GM18498 (cell line): ENCODE data around the gene NR5A1.

Experiments used
- ATAC-seq: cut with Tn5 transposase; IDR thresholded peaks from one replicate; pipeline ENCODE4 v1.9.1; 2021; ENCODE audit warnings: mild to moderate bottlenecking, moderate library complexity; ENCODE audit not compliant: unreplicated experiment

NR5A1 gene

GRCh38 chr9:124506931-124507879 is at the start of gene NR5A1:
TSS of gene NR5A1 (minus strand) at chr9:124507399. CDS start at chr9:124503395, 4,004 bp downstream.
- no peak for ATAC-seq

GRCh38 chr9:124555043-124555442 is 47.8 kb upstream of the NR5A1 start:
- ATAC-seq: no peak

GRCh38 chr9:124553738-124554137 is 46.5 kb upstream of the NR5A1 start:
- no peak for ATAC-seq

- no peak for ATAC-seq
These were observed 45.0 kb upstream of the NR5A1 start for GRCh38 chr9:124552273-124552605.

GRCh38 chr9:124551472-124552272 is 44.5 kb upstream of the NR5A1 start:
- peak; percentile 62 for ATAC-seq

- ATAC-seq: no peak
These were observed 42.9 kb upstream of the NR5A1 start for GRCh38 chr9:124550072-124550471.

GRCh38 chr9:124549016-124549415 is 41.8 kb upstream of the NR5A1 start:
- no peak for ATAC-seq

GRCh38 chr9:124544535-124544934 is 37.3 kb upstream of the NR5A1 start:
- ATAC-seq: no peak

GRCh38 chr9:124541824-124542223 is 34.6 kb upstream of the NR5A1 start:
- no peak for ATAC-seq

GRCh38 chr9:124537926-124538325 is 30.7 kb upstream of the NR5A1 start:
- no peak for ATAC-seq

- no peak for ATAC-seq
These were observed 28.6 kb upstream of the NR5A1 start for GRCh38 chr9:124535846-124536245.

- ATAC-seq: no peak
These were observed 25.7 kb upstream of the NR5A1 start for GRCh38 chr9:124532897-124533296.

- no peak for ATAC-seq
These were observed 23.9 kb upstream of the NR5A1 start for GRCh38 chr9:124531115-124531514.

- no peak for ATAC-seq
These were observed 23.0 kb upstream of the NR5A1 start for GRCh38 chr9:124530246-124530645.

- no peak for ATAC-seq
These were observed 20.6 kb upstream of the NR5A1 start for GRCh38 chr9:124527781-124528180.

GRCh38 chr9:124526174-124526573 is 19.0 kb upstream of the NR5A1 start:
- no peak for ATAC-seq

GRCh38 chr9:124522121-124523098 is 15.2 kb upstream of the NR5A1 start:
- no peak for ATAC-seq

- ATAC-seq: no peak
These were observed 13.9 kb upstream of the NR5A1 start for GRCh38 chr9:124521142-124521541.

- no peak for ATAC-seq
These were observed 13.0 kb upstream of the NR5A1 start for GRCh38 chr9:124520206-124520596.

GRCh38 chr9:124518116-124518515 is 10.9 kb upstream of the NR5A1 start:
- ATAC-seq: no peak

- ATAC-seq: no peak
These were observed 10.4 kb upstream of the NR5A1 start for GRCh38 chr9:124517600-124517999.
